HG03442 (cell line): ENCODE measurements around the gene AP3B1.
A peak's percentile ranks its signal among the peaks of the same experiment; 100 is the strongest.

Experiments used
- ATAC-seq: cut with Tn5 transposase; IDR thresholded peaks from one replicate; pipeline ENCODE4 v1.9.1; 2021; ENCODE audit warnings: mild to moderate bottlenecking, moderate library complexity; ENCODE audit not compliant: unreplicated experiment

Gene AP3B1

GRCh38 chr5:78294248-78295034, at the start of gene AP3B1:
Gene AP3B1, minus strand, starts transcription at chr5:78294698. Its CDS starts 119 bp downstream, at chr5:78294579.
- peak; percentile 80 for ATAC-seq

- no peak for ATAC-seq
Observed at GRCh38 chr5:78341440-78341839, 46.9 kb upstream of the AP3B1 start.

GRCh38 chr5:78339617-78340436, 45.3 kb upstream of the AP3B1 start:
- ATAC-seq, result no peak

GRCh38 chr5:78336698-78337097, 42.2 kb upstream of the AP3B1 start:
- no peak for ATAC-seq

GRCh38 chr5:78335976-78336375, 41.5 kb upstream of the AP3B1 start:
- ATAC-seq, result no peak

- no peak for ATAC-seq
Observed at GRCh38 chr5:78334811-78335210, 40.3 kb upstream of the AP3B1 start.

GRCh38 chr5:78331523-78332080, 37.1 kb upstream of the AP3B1 start:
- no peak for ATAC-seq

GRCh38 chr5:78328585-78329173, 34.2 kb upstream of the AP3B1 start:
- ATAC-seq, result no peak

- ATAC-seq, result no peak
Observed at GRCh38 chr5:78327761-78328510, 33.4 kb upstream of the AP3B1 start.

GRCh38 chr5:78326930-78327329, 32.4 kb upstream of the AP3B1 start:
- no peak for ATAC-seq

- no peak for ATAC-seq
Observed at GRCh38 chr5:78323241-78323640, 28.7 kb upstream of the AP3B1 start.

GRCh38 chr5:78320401-78320800, 25.9 kb upstream of the AP3B1 start:
- no peak for ATAC-seq

GRCh38 chr5:78318337-78318736, 23.8 kb upstream of the AP3B1 start:
- ATAC-seq, result no peak

- ATAC-seq, result no peak
Observed at GRCh38 chr5:78317515-78317914, 23.0 kb upstream of the AP3B1 start.

GRCh38 chr5:78308703-78309102, 14.2 kb upstream of the AP3B1 start:
- ATAC-seq, result no peak

GRCh38 chr5:78300464-78301045, 6.1 kb upstream of the AP3B1 start:
- ATAC-seq, result no peak

GRCh38 chr5:78295035-78295961, 800 bp upstream of the AP3B1 start:
- no peak for ATAC-seq

- no peak for ATAC-seq
Observed at GRCh38 chr5:78293851-78294247, 649 bp downstream of the AP3B1 start.

GRCh38 chr5:78291687-78292086, 2.8 kb downstream of the AP3B1 start:
- no peak for ATAC-seq
